ENCODE data around the gene FETUB.
"Not testable (repeated sequence)": the region's sequence is repeated elsewhere in the genome, so short reads cannot be mapped to it uniquely, and the experiment has no call there.

The FETUB gene

GRCh38 chr3:186671051-186671450, 30.9 kb downstream of the FETUB start:
- peaks cover 6% of the 10 kb centered on the region for H3K27me3 ChIP-seq (ENCODE audit: insufficient read depth, low read depth, severe bottlenecking)
- no peaks in the 10 kb centered on the region for H3K9me3 ChIP-seq (ENCODE audit: severe bottlenecking)
- no peak overlapping the region for H3K27ac ChIP-seq
- DNase-seq = no peak
- no peak for TF ChIP-seq CTCF (IDR thresholded peaks at IDR 0.05; ENCODE audit: low read depth, low read length)
- no peaks in the 10 kb centered on the region for H3K36me3 ChIP-seq
- no peak overlapping the region for H3K4me3 ChIP-seq (ENCODE audit: low read depth, low read length)

- H3K27ac ChIP-seq = no peak overlapping the region
- H3K36me3 ChIP-seq = no peaks in the 10 kb centered on the region
- H3K9me3 ChIP-seq (ENCODE audit: severe bottlenecking) = no peaks in the 10 kb centered on the region
- peaks cover 20% of the 10 kb centered on the region for H3K27me3 ChIP-seq (ENCODE audit: insufficient read depth, low read depth, severe bottlenecking)
- DNase-seq = no peak
- no peak overlapping the region for H3K4me3 ChIP-seq (ENCODE audit: low read depth, low read length)
- TF ChIP-seq CTCF (IDR thresholded peaks at IDR 0.05; ENCODE audit: low read depth, low read length) = no peak
Observed at GRCh38 chr3:186678604-186679003, 38.4 kb downstream of the FETUB start.

- no peaks in the 10 kb centered on the region for H3K9me3 ChIP-seq (ENCODE audit: severe bottlenecking)
- no peaks in the 10 kb centered on the region for H3K36me3 ChIP-seq
- peaks cover 20% of the 10 kb centered on the region for H3K27me3 ChIP-seq (ENCODE audit: insufficient read depth, low read depth, severe bottlenecking)
- no peak for DNase-seq
- H3K4me3 ChIP-seq (ENCODE audit: low read depth, low read length) = no peak overlapping the region
- H3K27ac ChIP-seq = no peak overlapping the region
- no peak for TF ChIP-seq CTCF (IDR thresholded peaks at IDR 0.05; ENCODE audit: low read depth, low read length)
Observed at GRCh38 chr3:186679151-186679550, 39.0 kb downstream of the FETUB start.

- no peaks in the 10 kb centered on the region for H3K36me3 ChIP-seq
- H3K4me3 ChIP-seq (ENCODE audit: low read depth, low read length) = no peak overlapping the region
- H3K27ac ChIP-seq = no peak overlapping the region
- H3K27me3 ChIP-seq (ENCODE audit: insufficient read depth, low read depth, severe bottlenecking) = peaks cover 22% of the 10 kb centered on the region
- no peak for TF ChIP-seq CTCF (IDR thresholded peaks at IDR 0.05; ENCODE audit: low read depth, low read length)
- no peak for DNase-seq
- H3K9me3 ChIP-seq (ENCODE audit: severe bottlenecking) = peaks cover 3% of the 10 kb centered on the region
Observed at GRCh38 chr3:186680869-186681268, 40.7 kb downstream of the FETUB start.

- H3K4me3 ChIP-seq (ENCODE audit: low read depth, low read length) = no peak overlapping the region
- H3K27me3 ChIP-seq (ENCODE audit: insufficient read depth, low read depth, severe bottlenecking) = peaks cover 23% of the 10 kb centered on the region
- DNase-seq = no peak
- H3K36me3 ChIP-seq = no peaks in the 10 kb centered on the region
- no peak for TF ChIP-seq CTCF (IDR thresholded peaks at IDR 0.05; ENCODE audit: low read depth, low read length)
- H3K9me3 ChIP-seq (ENCODE audit: severe bottlenecking) = peaks cover 3% of the 10 kb centered on the region
- no peak overlapping the region for H3K27ac ChIP-seq
Observed at GRCh38 chr3:186682812-186683211, 42.6 kb downstream of the FETUB start.

GRCh38 chr3:186683979-186684378, 43.8 kb downstream of the FETUB start:
- Histone ChIP-seq H3K9me3 (ENCODE audit: severe bottlenecking) (peaks cover 3% of the 10 kb centered on the region), H3K27me3 (ENCODE audit: insufficient read depth, low read depth, severe bottlenecking) (peaks cover 21% of the 10 kb centered on the region), H3K36me3 (no peaks in the 10 kb centered on the region), H3K27ac (no peak overlapping the region), H3K4me3 (ENCODE audit: low read depth, low read length) (no peak overlapping the region)
- no peak for DNase-seq
- no peak for TF ChIP-seq CTCF (IDR thresholded peaks at IDR 0.05; ENCODE audit: low read depth, low read length)

GRCh38 chr3:186686475-186686874, 46.3 kb downstream of the FETUB start:
- not testable (repeated sequence) for DNase-seq; H3K9me3 ChIP-seq (ENCODE audit: severe bottlenecking); H3K36me3 ChIP-seq; H3K4me3 ChIP-seq (ENCODE audit: low read depth, low read length); H3K27ac ChIP-seq
- peaks cover 11% of the 10 kb centered on the region for H3K27me3 ChIP-seq (ENCODE audit: insufficient read depth, low read depth, severe bottlenecking)

Data from WERI-Rb-1 (cell line).